Right lobe of liver (tissue), 6 donors: ENCODE data around the gene BACH2. TPM values are rescaled to one million over a fixed set of nuclear protein-coding genes. Genes with fewer than 3 reads are reported as not detected.

Experiments
- ATAC-seq, 4 donors: fragments of 200-7000 bp; cut with Tn5 transposase; one replicate each; pipeline ENCODE4 v1.9.1; 2020; ENCODE audit warnings: mild to moderate bottlenecking in 4 of 4, moderate library complexity in 4 of 4
- DNase-seq, 3 donors: peaks; one replicate each; pipeline ENCODE4 v3.0.0-alpha.2; 2020
- H3K27ac ChIP-seq, 3 donors: fragments of 200-600 bp; one replicate each; pipeline ENCODE4 v1.8.0; 2022
- H3K27me3 ChIP-seq, 2 donors: fragments of 200-600 bp; one replicate each; pipeline ENCODE4 v1.8.0; 2022
- H3K36me3 ChIP-seq, 4 donors: fragments of 200-600 bp; sonication (generic) in 1 of 4; one replicate each; pipeline versions ENCODE4 v1.5.1 to v1.8.0; 2017 to 2022; ENCODE audit warnings: control low read depth in 1 of 4
- H3K4me1 ChIP-seq, 4 donors: fragments of 200-600 bp; sonication (generic) in 1 of 4; one replicate each; pipeline versions ENCODE4 v1.5.1 to v1.8.0; 2017 to 2022; ENCODE audit warnings: control low read depth in 1 of 4
- H3K4me3 ChIP-seq, 3 donors: fragments of 200-600 bp; one replicate each; pipeline ENCODE4 v1.8.0; 2022
- H3K9me3 ChIP-seq, 4 donors: fragments of 200-600 bp; sonication (generic) in 1 of 4; one replicate each; pipeline versions ENCODE4 v1.5.1 to v1.8.0; 2017 to 2022; ENCODE audit warnings: control low read depth in 1 of 4
- POLR2A ChIP-seq: fragments of 450-650 bp; IDR thresholded peaks from one replicate; pipeline ENCODE4 v1.6.1; 2017; ENCODE audit warnings: antibody characterized with exemption, mild to moderate bottlenecking
- WGBS: methylation state at CpG from one replicate; pipeline ENCODE4 v1.1.6; 2018; ENCODE audit warnings: low coverage, low lambda C conversion rate; ENCODE audit not compliant: insufficient coverage; ENCODE audit errors: missing lambda C conversion rate; 5-methylcytosine and 5-hydroxymethylcytosine counted together
- intact Hi-C, 2 donors: fragments of 100-400 bp; cut with DNase I; formaldehyde crosslinking; loops; one replicate each; pipeline versions ENCODE4 v1.11.2 to v1.14.1; 2022
- total RNA-seq, 6 experiments: library from RNA; depleted of rRNA in 2 of 6; stranded (reverse); fragments of >200 nt in 2 of 6; fragmentation: NEBNext Ultra II Directional in 3 of 6; extraction: Animal tissue kit (Norgen Biotek cat#: 25700) in 3 of 6; gene quantifications; one replicate each; pipeline versions ENCODE4 v1.1.0 to v1.2.4, GENCODE V29; 2016 to 2023
- TF ChIP-seq, protein P1 (sequence below), 4 donors: fragments of 200-600 bp in 3 of 4; fragments of 450-650 bp in 1 of 4; IDR thresholded peaks; one replicate each; pipeline versions ENCODE4 v1.5.1 to v1.8.0; 2016 to 2022; ENCODE audit warnings: antibody characterized with exemption in 4 of 4, mild to moderate bottlenecking in 2 of 4
- donor health status: DM: no; HTN: yes; CAD: no.
- donor health status: DM: no; HTN: no; CAD: no.
- donor health status: DM: no; HTN: no; CAD: no.
- donor health status: DM: no; HTN: yes; CAD: no.
- donor health status: DM: no; HTN: yes; CAD: no.

Gene BACH2
- total RNA-seq, 6 experiments from 2014 or later, result 2.6 to 12.6 (median 3.1) TPM

DNA sequence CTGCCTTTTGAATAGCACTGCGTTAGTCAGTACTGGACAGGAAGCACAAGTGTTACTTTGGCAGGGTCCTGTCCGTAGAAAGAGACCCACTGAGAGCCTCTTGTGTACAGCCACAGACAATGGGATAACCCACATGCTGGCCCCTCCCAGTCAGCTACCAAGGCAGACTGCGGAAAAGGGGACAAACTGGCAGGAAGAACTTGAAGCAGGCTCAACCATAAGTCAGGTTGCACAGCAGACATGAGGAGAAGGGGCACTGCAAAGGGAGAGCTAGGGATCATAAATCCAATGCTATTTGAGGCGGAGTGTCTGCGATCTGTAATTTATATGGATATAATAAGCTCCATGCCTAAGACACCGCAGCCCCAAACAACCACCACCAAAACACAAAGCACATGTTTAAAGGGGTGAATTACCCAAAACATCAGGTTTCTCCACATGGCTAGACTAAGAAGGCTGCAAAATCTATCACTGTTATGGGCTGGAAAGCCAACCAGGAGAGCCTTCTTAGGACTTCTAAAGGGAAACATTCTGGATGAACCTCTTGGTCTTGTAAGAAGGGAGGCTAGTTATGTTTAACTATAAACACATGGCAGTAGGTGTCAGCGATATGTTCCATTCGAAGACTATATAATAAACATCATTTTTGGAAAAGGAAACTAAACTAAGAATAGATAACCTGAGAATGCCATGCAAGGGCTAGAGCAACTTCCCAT lies 141.7 kb downstream of the BACH2 start:
- intact Hi-C loops, result no loop called here
- WGBS, result 85% methylated on average over 6 of the region's 8 CpGs
- H3K27me3 ChIP-seq, result no peaks in the 10 kb centered on the region
- ATAC-seq (no peak), DNase-seq (no peak)
- no peaks in the 10 kb centered on the region for H3K4me1 ChIP-seq
- no peaks in the 10 kb centered on the region for H3K9me3 ChIP-seq
- H3K27ac ChIP-seq, result no peak overlapping the region
- no peaks in the 10 kb centered on the region for H3K36me3 ChIP-seq
- H3K4me3 ChIP-seq, result no peak overlapping the region
- TF ChIP-seq, protein P1, sequence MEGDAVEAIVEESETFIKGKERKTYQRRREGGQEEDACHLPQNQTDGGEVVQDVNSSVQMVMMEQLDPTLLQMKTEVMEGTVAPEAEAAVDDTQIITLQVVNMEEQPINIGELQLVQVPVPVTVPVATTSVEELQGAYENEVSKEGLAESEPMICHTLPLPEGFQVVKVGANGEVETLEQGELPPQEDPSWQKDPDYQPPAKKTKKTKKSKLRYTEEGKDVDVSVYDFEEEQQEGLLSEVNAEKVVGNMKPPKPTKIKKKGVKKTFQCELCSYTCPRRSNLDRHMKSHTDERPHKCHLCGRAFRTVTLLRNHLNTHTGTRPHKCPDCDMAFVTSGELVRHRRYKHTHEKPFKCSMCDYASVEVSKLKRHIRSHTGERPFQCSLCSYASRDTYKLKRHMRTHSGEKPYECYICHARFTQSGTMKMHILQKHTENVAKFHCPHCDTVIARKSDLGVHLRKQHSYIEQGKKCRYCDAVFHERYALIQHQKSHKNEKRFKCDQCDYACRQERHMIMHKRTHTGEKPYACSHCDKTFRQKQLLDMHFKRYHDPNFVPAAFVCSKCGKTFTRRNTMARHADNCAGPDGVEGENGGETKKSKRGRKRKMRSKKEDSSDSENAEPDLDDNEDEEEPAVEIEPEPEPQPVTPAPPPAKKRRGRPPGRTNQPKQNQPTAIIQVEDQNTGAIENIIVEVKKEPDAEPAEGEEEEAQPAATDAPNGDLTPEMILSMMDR (IDR thresholded peaks at IDR 0.05), result no peak
- TF ChIP-seq POLR2A, result no peak

DNA sequence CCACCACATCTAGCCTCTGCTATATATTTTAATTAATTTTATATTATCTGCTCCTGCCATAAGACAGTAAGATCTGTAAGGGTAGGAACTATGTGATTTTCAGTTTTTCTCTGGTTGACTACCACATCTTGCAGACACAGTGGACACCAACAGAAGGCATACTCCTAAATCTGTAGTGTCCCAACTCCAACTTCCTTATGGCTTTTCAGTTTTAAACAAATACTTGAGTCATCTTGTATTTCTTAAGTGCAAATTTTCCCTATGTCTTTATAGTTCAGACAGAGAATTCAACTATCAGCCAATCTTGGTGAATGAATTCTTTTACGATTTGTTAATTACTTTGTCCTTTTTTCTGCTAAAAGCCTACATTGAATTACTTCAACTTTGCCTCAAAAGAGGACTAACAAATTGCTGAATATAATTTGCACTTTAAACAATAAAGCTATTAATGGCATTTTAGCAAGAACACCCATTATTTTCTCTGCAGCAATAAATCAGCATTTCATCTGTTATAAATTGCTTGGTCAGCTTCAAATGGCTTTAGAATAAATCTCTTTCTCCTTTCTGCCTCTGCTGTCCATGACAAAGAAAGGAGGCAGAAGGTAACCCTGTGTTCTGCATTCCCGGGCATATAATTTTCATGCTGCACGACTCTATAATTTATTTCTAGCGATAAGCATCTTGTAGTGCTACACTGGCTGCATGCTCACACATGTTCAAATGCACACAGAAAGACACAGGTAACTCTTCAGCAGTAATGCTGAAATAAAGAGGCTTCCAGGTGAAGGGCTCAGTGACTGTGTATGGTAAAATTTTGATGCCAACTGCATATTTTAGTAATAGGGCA lies 144.8 kb downstream of the BACH2 start:
- H3K27me3 ChIP-seq, result no peaks in the 10 kb centered on the region
- DNase-seq, result no peak
- H3K4me1 ChIP-seq, result peaks cover 0 to 6% (median 0%) of the 10 kb centered on the region in 4 donors
- intact Hi-C loops, result no loop called here
- WGBS, result 92% methylated on average over 4 of the region's 4 CpGs
- no peak overlapping the region for H3K27ac ChIP-seq
- H3K36me3 ChIP-seq, result no peaks in the 10 kb centered on the region
- ATAC-seq, result no peak
- H3K4me3 ChIP-seq, result no peak overlapping the region
- TF ChIP-seq, protein P1 (IDR thresholded peaks at IDR 0.05), result no peak
- TF ChIP-seq POLR2A, result no peak
- no peaks in the 10 kb centered on the region for H3K9me3 ChIP-seq

GRCh38 chr6:90149280-90149679 lies 147.4 kb downstream of the BACH2 start:
- peak; percentile 36 to 58 (median 44) for ATAC-seq
- Histone ChIP-seq H3K4me3 (no peak overlapping the region), H3K27ac (no peak overlapping the region), H3K36me3 (no peaks in the 10 kb centered on the region), H3K27me3 (no peaks in the 10 kb centered on the region), H3K9me3 (no peaks in the 10 kb centered on the region), H3K4me1 (peaks cover 0 to 6% (median 2%) of the 10 kb centered on the region in 4 donors)
- intact Hi-C loops, result no loop called here
- no peak for DNase-seq
- no peak for TF ChIP-seq POLR2A
- TF ChIP-seq, protein P1 (IDR thresholded peaks at IDR 0.05), result no peak
- WGBS, result 19% methylated on average over 3 of the region's 3 CpGs

DNA sequence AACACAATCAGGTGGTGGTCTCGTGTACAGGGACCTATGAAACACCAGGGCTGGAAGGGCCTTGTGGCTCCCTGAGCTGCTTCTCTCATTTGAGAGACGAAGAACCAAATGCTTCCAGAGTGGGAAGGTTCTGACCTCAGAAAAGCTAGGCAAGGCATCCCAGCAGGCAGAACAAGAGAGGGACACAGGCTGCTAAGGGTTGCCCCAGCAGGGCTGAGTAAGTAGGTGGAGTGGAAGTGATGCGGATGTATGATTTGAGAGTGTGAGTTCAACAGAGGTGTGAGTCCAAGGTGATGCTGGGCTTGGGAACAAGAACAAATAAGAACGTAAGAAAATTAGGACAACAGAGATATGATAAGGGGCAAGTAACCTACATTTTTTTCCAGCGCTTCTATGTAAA lies 147.8 kb downstream of the BACH2 start:
- no peak for ATAC-seq
- H3K4me1 ChIP-seq, result peaks cover 0 to 6% (median 2%) of the 10 kb centered on the region in 4 donors
- H3K27ac ChIP-seq, result no peak overlapping the region
- intact Hi-C loops, result no loop called here
- no peak for TF ChIP-seq POLR2A
- TF ChIP-seq, protein P1 (IDR thresholded peaks at IDR 0.05), result no peak
- 78% methylated on average over 5 of the region's 5 CpGs for WGBS
- no peaks in the 10 kb centered on the region for H3K27me3 ChIP-seq
- no peak overlapping the region for H3K4me3 ChIP-seq
- DNase-seq, result no peak
- no peaks in the 10 kb centered on the region for H3K36me3 ChIP-seq
- H3K9me3 ChIP-seq, result no peaks in the 10 kb centered on the region
